Measurements from ENCODE around the gene OSBPL9. TPM values are rescaled to one million over a fixed set of nuclear protein-coding genes. Genes with fewer than 3 reads are reported as not detected.

The OSBPL9 gene
- total and polyA plus RNA-seq, 4 experiments from 2014 or later: 45.1 to 47.8 (median 46.1) TPM

- Histone ChIP-seq H3K4me3 (ENCODE audit: low read length in 2 of 2) (no peak overlapping the region), H3K36me3 (ENCODE audit: insufficient read depth, low read length) (no peaks in the 10 kb centered on the region), H3K27me3 (ENCODE audit: insufficient read depth, low read length) (no peaks in the 10 kb centered on the region), H3K9me3 (ENCODE audit: control insufficient read depth in 1 of 2, low read length in 2 of 2) (no peaks in the 10 kb centered on the region), H3K27ac (ENCODE audit: low read depth, low read length) (no peak overlapping the region), H3K4me1 (ENCODE audit: insufficient read depth, low read length) (no peaks in the 10 kb centered on the region)
- Mint-ChIP-seq H3K9me3 (no peaks in the 10 kb centered on the region), H3K27ac (peak overlapping the region in 1 of 7 donors; percentile 3), H3K27me3 (no peaks in the 10 kb centered on the region), H3K4me1 (peaks cover 20 to 31% (median 27%) of the 10 kb centered on the region in 4 donors), H3K36me3 (peaks cover 0 to 4% of the 10 kb centered on the region in 2 donors), H3K4me3 (no peak overlapping the region)
- DNase-seq: no peak
- ChIA-PET CTCF (ENCODE audit: partially characterized antibody) (interaction anchor here (1.2 kb wide), 1 partner anchor 139 kb away, joined by 3 read pairs; no protein-coding TSS in a partner anchor), POLR2A (ENCODE audit: partially characterized antibody) (no interaction called here)
- intact Hi-C loops (cut with micrococcal nuclease): no loop called here
Observed at GRCh38 chr1:51629918-51630317, 13.0 kb downstream of the OSBPL9 start.

- H3K9me3 Mint-ChIP-seq: no peaks in the 10 kb centered on the region
- H3K36me3 Mint-ChIP-seq: peaks cover 0 to 4% of the 10 kb centered on the region in 2 donors
- H3K27me3 Mint-ChIP-seq: no peaks in the 10 kb centered on the region
- no peak overlapping the region for H3K27ac Mint-ChIP-seq
- ChIA-PET CTCF (ENCODE audit: partially characterized antibody) (interaction anchor here (1.2 kb wide), 1 partner anchor 139 kb away, joined by 3 read pairs; no protein-coding TSS in a partner anchor), POLR2A (ENCODE audit: partially characterized antibody) (no interaction called here)
- no peak overlapping the region for H3K4me3 ChIP-seq (ENCODE audit: low read length in 2 of 2)
- no peaks in the 10 kb centered on the region for H3K4me1 ChIP-seq (ENCODE audit: insufficient read depth, low read length)
- no peaks in the 10 kb centered on the region for H3K36me3 ChIP-seq (ENCODE audit: insufficient read depth, low read length)
- no peaks in the 10 kb centered on the region for H3K9me3 ChIP-seq (ENCODE audit: control insufficient read depth in 1 of 2, low read length in 2 of 2)
- no peak for DNase-seq
- no peak overlapping the region for H3K4me3 Mint-ChIP-seq
- intact Hi-C loops (cut with micrococcal nuclease): no loop called here
- no peak overlapping the region for H3K27ac ChIP-seq (ENCODE audit: low read depth, low read length)
- no peaks in the 10 kb centered on the region for H3K27me3 ChIP-seq (ENCODE audit: insufficient read depth, low read length)
- peaks cover 23 to 32% (median 27%) of the 10 kb centered on the region in 4 donors for H3K4me1 Mint-ChIP-seq
Observed at GRCh38 chr1:51630393-51630792, 13.5 kb downstream of the OSBPL9 start.

DNA sequence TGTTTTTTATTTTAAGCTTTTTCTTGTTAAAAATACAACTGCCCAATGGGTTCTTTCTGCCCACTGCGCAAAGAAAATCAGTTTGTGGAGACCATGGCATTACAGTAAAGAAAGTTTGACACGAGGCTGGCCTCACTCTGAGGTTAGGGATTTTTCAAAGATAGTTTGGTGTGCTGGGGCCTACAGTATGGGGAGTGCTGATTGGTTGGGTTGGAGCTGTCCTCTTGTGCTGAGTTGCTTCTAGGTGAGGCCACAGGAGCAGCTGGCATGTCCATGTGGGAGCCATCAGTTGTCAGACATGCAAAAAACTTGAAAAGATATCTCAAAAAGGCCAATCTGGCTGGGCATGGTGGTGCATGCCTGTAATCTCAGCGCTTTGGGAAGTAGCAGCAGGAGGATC is 14.0 kb downstream of the OSBPL9 start:
- Histone ChIP-seq H3K27ac (ENCODE audit: low read depth, low read length) (no peak overlapping the region), H3K4me3 (ENCODE audit: low read length in 2 of 2) (no peak overlapping the region), H3K9me3 (ENCODE audit: control insufficient read depth in 1 of 2, low read length in 2 of 2) (no peaks in the 10 kb centered on the region), H3K27me3 (ENCODE audit: insufficient read depth, low read length) (no peaks in the 10 kb centered on the region), H3K4me1 (ENCODE audit: insufficient read depth, low read length) (no peaks in the 10 kb centered on the region), H3K36me3 (ENCODE audit: insufficient read depth, low read length) (no peaks in the 10 kb centered on the region)
- DNase-seq: no peak
- intact Hi-C loops (cut with micrococcal nuclease): no loop called here
- ChIA-PET CTCF (ENCODE audit: partially characterized antibody) (interaction anchor here (0.8 to 1.2 kb wide), 2 partner anchors 18 to 138 kb away, joined by 3 read pairs; no protein-coding TSS in a partner anchor), POLR2A (ENCODE audit: partially characterized antibody) (interaction anchor here (0.6 kb wide), 1 partner anchor 17 kb away, joined by 3 read pairs; no protein-coding TSS in a partner anchor)
- Mint-ChIP-seq H3K4me3 (no peak overlapping the region), H3K36me3 (peaks cover 0 to 4% of the 10 kb centered on the region in 2 donors), H3K27ac (no peak overlapping the region), H3K27me3 (no peaks in the 10 kb centered on the region), H3K9me3 (no peaks in the 10 kb centered on the region), H3K4me1 (peaks cover 23 to 32% (median 26%) of the 10 kb centered on the region in 4 donors)

GRCh38 chr1:51631747-51632146 is 14.9 kb downstream of the OSBPL9 start:
- Histone ChIP-seq H3K36me3 (ENCODE audit: insufficient read depth, low read length) (no peaks in the 10 kb centered on the region), H3K4me1 (ENCODE audit: insufficient read depth, low read length) (no peaks in the 10 kb centered on the region), H3K27ac (ENCODE audit: low read depth, low read length) (no peak overlapping the region), H3K27me3 (ENCODE audit: insufficient read depth, low read length) (no peaks in the 10 kb centered on the region), H3K9me3 (ENCODE audit: control insufficient read depth in 1 of 2, low read length in 2 of 2) (no peaks in the 10 kb centered on the region), H3K4me3 (ENCODE audit: low read length in 2 of 2) (no peak overlapping the region)
- Mint-ChIP-seq H3K4me1 (peaks cover 20 to 28% (median 24%) of the 10 kb centered on the region in 4 donors), H3K27ac (no peak overlapping the region), H3K9me3 (no peaks in the 10 kb centered on the region), H3K36me3 (peaks cover 0 to 4% of the 10 kb centered on the region in 2 donors), H3K27me3 (no peaks in the 10 kb centered on the region), H3K4me3 (no peak overlapping the region)
- no peak for DNase-seq
- intact Hi-C loops (cut with micrococcal nuclease): no loop called here
- ChIA-PET POLR2A (ENCODE audit: partially characterized antibody) (interaction anchor here (0.6 kb wide), 1 partner anchor 16 kb away, joined by 3 read pairs; no protein-coding TSS in a partner anchor), CTCF (ENCODE audit: partially characterized antibody) (interaction anchor here (0.8 kb wide), 1 partner anchor 18 kb away, joined by 3 read pairs; no protein-coding TSS in a partner anchor)

DNA sequence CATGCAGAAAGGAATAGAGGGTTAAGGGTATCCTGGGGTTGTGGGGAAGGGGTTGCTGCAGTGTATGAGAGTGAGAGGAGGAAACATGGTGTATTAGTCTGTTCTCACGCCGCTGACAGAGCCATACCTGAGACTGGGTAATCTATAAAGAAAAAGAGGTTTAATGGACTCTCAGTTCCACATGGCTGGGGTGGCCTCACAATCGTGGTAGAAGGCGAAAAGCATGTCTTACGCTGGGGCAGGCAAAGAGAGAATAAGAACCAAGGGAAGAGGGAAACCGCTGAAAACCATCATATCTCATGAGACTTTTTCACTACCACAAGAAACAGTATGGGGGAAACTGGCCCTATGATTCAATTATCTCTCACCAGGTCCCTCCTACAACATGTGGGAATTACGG is 17.7 kb downstream of the OSBPL9 start:
- Histone ChIP-seq H3K4me1 (ENCODE audit: insufficient read depth, low read length) (no peaks in the 10 kb centered on the region), H3K27me3 (ENCODE audit: insufficient read depth, low read length) (no peaks in the 10 kb centered on the region), H3K36me3 (ENCODE audit: insufficient read depth, low read length) (no peaks in the 10 kb centered on the region), H3K4me3 (ENCODE audit: low read length in 2 of 2) (no peak overlapping the region), H3K27ac (ENCODE audit: low read depth, low read length) (no peak overlapping the region), H3K9me3 (ENCODE audit: control insufficient read depth in 1 of 2, low read length in 2 of 2) (no peaks in the 10 kb centered on the region)
- CTCF ChIA-PET (ENCODE audit: partially characterized antibody): no interaction called here
- no peak overlapping the region for H3K4me3 Mint-ChIP-seq
- H3K27ac Mint-ChIP-seq: peak overlapping the region in 1 of 7 donors; percentile 9
- intact Hi-C loops (cut with micrococcal nuclease): no loop called here
- peaks cover 12 to 22% (median 16%) of the 10 kb centered on the region in 4 donors for H3K4me1 Mint-ChIP-seq
- H3K9me3 Mint-ChIP-seq: no peaks in the 10 kb centered on the region
- POLR2A ChIA-PET (ENCODE audit: partially characterized antibody): no interaction called here
- DNase-seq: no peak
- H3K27me3 Mint-ChIP-seq: no peaks in the 10 kb centered on the region
- H3K36me3 Mint-ChIP-seq: no peaks in the 10 kb centered on the region

- no peak for DNase-seq
- POLR2A ChIA-PET (ENCODE audit: partially characterized antibody): no interaction called here
- Histone ChIP-seq H3K27ac (ENCODE audit: low read depth, low read length) (no peak overlapping the region), H3K4me3 (ENCODE audit: low read length in 2 of 2) (no peak overlapping the region), H3K4me1 (ENCODE audit: insufficient read depth, low read length) (no peaks in the 10 kb centered on the region), H3K36me3 (ENCODE audit: insufficient read depth, low read length) (no peaks in the 10 kb centered on the region), H3K27me3 (ENCODE audit: insufficient read depth, low read length) (no peaks in the 10 kb centered on the region), H3K9me3 (ENCODE audit: control insufficient read depth in 1 of 2, low read length in 2 of 2) (no peaks in the 10 kb centered on the region)
- H3K36me3 Mint-ChIP-seq: no peaks in the 10 kb centered on the region
- no peaks in the 10 kb centered on the region for H3K9me3 Mint-ChIP-seq
- no peaks in the 10 kb centered on the region for H3K27me3 Mint-ChIP-seq
- no peak overlapping the region for H3K27ac Mint-ChIP-seq
- peaks cover 12 to 22% (median 15%) of the 10 kb centered on the region in 4 donors for H3K4me1 Mint-ChIP-seq
- H3K4me3 Mint-ChIP-seq: no peak overlapping the region
- CTCF ChIA-PET (ENCODE audit: partially characterized antibody): no interaction called here
- intact Hi-C loops (cut with micrococcal nuclease): no loop called here
Observed at GRCh38 chr1:51635615-51636014, 18.7 kb downstream of the OSBPL9 start.

DNA sequence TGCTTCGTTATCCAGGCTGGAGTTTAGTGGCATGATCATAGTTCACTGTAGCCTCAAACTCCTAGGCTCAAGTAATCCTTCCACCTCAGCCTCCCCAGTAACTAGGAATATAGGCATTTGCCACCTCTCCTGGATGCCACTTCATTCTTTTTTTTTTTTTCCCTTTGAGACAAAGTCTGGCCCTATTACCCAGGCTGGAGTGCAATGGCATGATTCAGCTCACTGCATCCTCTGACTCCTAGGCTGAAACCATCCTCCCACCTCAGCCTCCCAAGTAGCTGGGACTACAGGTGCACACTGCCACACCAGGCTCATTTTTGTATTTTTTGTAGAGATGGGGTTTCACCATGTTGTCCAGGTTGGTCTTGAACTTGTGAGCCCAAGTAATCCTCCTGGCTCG is 19.3 kb downstream of the OSBPL9 start:
- Histone ChIP-seq H3K27ac (ENCODE audit: low read depth, low read length) (no peak overlapping the region), H3K36me3 (ENCODE audit: insufficient read depth, low read length) (no peaks in the 10 kb centered on the region), H3K4me1 (ENCODE audit: insufficient read depth, low read length) (no peaks in the 10 kb centered on the region), H3K9me3 (ENCODE audit: control insufficient read depth in 1 of 2, low read length in 2 of 2) (no peaks in the 10 kb centered on the region), H3K27me3 (ENCODE audit: insufficient read depth, low read length) (no peaks in the 10 kb centered on the region), H3K4me3 (ENCODE audit: low read length in 2 of 2) (no peak overlapping the region)
- H3K36me3 Mint-ChIP-seq: peaks cover 0 to 2% of the 10 kb centered on the region in 2 donors
- ChIA-PET CTCF (ENCODE audit: partially characterized antibody) (no interaction called here), POLR2A (ENCODE audit: partially characterized antibody) (no interaction called here)
- no peaks in the 10 kb centered on the region for H3K9me3 Mint-ChIP-seq
- H3K27ac Mint-ChIP-seq: no peak overlapping the region
- no peak for DNase-seq
- no peak overlapping the region for H3K4me3 Mint-ChIP-seq
- peaks cover 12 to 18% (median 15%) of the 10 kb centered on the region in 4 donors for H3K4me1 Mint-ChIP-seq
- H3K27me3 Mint-ChIP-seq: no peaks in the 10 kb centered on the region
- intact Hi-C loops (cut with micrococcal nuclease): no loop called here

All from CD4-positive, alpha-beta memory T cell (primary cell).